Measurements from ENCODE around the gene ANLN. TPM values are rescaled to one million over a fixed set of nuclear protein-coding genes. Genes with fewer than 3 reads are reported as not detected.

Gene ANLN
- total and polyA plus RNA-seq, 9 of the 15 experiments (the other 6 are each of a cell fraction or from before 2014, with no cell fraction given), result 18.1 to 66.2 (median 38.7) TPM

DNA sequence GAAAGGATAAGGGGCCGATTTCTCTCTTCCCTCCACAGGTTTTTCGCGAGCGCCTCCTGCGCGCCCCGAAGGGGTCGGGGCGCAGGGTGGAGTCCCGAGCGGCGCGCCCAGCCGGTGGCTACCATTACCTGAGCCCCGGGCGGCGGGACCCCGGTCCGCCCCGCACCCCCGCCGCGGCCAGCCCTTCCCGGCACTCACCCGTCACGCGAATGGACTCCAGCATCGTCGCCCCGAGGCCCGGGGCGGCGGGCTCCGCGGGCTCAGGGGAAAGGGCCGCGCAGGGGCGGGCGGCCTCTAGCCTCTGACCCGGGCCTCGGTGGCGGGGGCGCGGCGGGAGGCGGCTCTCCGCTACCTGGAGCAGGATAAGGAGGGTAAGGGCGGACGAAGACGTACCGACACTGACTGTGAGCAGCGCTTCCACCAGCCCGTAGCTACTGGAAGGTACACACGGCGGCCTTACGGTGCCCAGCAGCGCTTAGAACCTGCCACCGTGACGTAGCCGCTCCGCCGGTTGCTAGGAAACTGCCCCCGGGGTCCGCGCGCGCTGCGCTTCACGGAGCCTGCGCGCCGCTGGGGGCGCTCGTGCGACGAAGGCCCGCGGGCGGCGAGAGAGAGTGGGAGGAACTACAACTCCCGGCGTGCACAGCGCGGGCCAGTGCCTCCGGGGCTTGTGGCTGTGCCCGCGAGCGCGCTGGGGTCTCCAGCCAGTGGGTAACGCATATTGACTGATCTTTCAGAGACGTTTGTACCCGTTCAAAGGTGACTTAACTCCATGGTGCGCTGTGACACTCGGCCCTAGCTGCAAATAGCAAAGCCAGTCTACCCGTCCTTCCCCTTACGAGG lies 22.7 kb upstream of the ANLN start (continued):
- TF ChIP-seq CEBPZ (IDR thresholded peaks at IDR 0.05; ENCODE audit: borderline replicate concordance, low read depth, low read length) (no peak), TRIM28 (IDR thresholded peaks at IDR 0.05) (0 out of 2 replicates have a peak, but pooled peaks have one; percentile 18), ESRRA (IDR thresholded peaks at IDR 0.05; ENCODE audit: borderline replicate concordance, low read depth) (peak; percentile 56), SNRNP70 (optimal IDR thresholded peaks at IDR 0.05; ENCODE audit: low read depth, low read length) (no peak), ARHGAP35 (IDR thresholded peaks at IDR 0.05; ENCODE audit: partially characterized antibody) (no peak), ZNF41 (CRISPR knock-in tag; conservative IDR thresholded peaks at IDR 0.05) (no peak), ZNF12 (CRISPR knock-in tag; IDR thresholded peaks at IDR 0.05) (no peak), MBD1 (CRISPR knock-in tag; IDR thresholded peaks at IDR 0.05) (no peak), RBM25 (IDR thresholded peaks at IDR 0.05; ENCODE audit: low read depth, low read length, severe bottlenecking) (no peak), ZNF212 (CRISPR knock-in tag; IDR thresholded peaks at IDR 0.05) (no peak), MCM3 (IDR thresholded peaks at IDR 0.05) (no peak), RBM14 (IDR thresholded peaks at IDR 0.05; ENCODE audit: borderline replicate concordance, insufficient read depth, low read depth, low read length) (no peak), NUFIP1 (IDR thresholded peaks at IDR 0.05; ENCODE audit: partially characterized antibody) (no peak), MEIS2 (IDR thresholded peaks at IDR 0.05; ENCODE audit: partially characterized antibody) (no peak), FOXP1 (CRISPR knock-in tag; IDR thresholded peaks at IDR 0.05) (no peak), SUPT5H (IDR thresholded peaks at IDR 0.05) (no peak), ZNF280A (IDR thresholded peaks at IDR 0.05; ENCODE audit: low read depth, partially characterized antibody) (no peak), MYC (IDR thresholded peaks at IDR 0.05; ENCODE audit: low read depth, low read length) (no peak; the same call in none of the 2 replicates), MYC (CRISPR knock-in tag; IDR thresholded peaks at IDR 0.05; ENCODE audit: borderline replicate concordance, low read depth) (no peak), TAL1 (IDR thresholded peaks at IDR 0.05) (no peak), HIVEP1 (CRISPR knock-in tag; IDR thresholded peaks at IDR 0.05) (no peak)
- TF ChIP-seq, protein P1, sequence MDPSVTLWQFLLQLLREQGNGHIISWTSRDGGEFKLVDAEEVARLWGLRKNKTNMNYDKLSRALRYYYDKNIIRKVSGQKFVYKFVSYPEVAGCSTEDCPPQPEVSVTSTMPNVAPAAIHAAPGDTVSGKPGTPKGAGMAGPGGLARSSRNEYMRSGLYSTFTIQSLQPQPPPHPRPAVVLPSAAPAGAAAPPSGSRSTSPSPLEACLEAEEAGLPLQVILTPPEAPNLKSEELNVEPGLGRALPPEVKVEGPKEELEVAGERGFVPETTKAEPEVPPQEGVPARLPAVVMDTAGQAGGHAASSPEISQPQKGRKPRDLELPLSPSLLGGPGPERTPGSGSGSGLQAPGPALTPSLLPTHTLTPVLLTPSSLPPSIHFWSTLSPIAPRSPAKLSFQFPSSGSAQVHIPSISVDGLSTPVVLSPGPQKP (CRISPR knock-in tag; IDR thresholded peaks at IDR 0.05), result no peak
